IPS-18c (cell line): ENCODE data around the gene SPATA13.
"Not testable (repeated sequence)": the region's sequence is repeated elsewhere in the genome, so short reads cannot be mapped to it uniquely, and the experiment has no call there.

Experiments
- H3K4me3 ChIP-seq: 2 replicates; pipeline ENCODE4 v1.7.0; 2013; ENCODE audit warnings: low read depth, mild to moderate bottlenecking, low read length, moderate library complexity; ENCODE audit not compliant: insufficient read depth
- H3K9me3 ChIP-seq: one replicate; pipeline ENCODE4 v1.6.1; 2013; ENCODE audit warnings: mild to moderate bottlenecking, low read length, moderate library complexity; ENCODE audit not compliant: control insufficient read depth, insufficient read depth

The SPATA13 gene

GRCh38 chr13:24290280-24290932, 129.9 kb downstream of the SPATA13 start:
- Histone ChIP-seq H3K4me3 (no peak overlapping the region), H3K9me3 (no peaks in the 10 kb centered on the region)

DNA sequence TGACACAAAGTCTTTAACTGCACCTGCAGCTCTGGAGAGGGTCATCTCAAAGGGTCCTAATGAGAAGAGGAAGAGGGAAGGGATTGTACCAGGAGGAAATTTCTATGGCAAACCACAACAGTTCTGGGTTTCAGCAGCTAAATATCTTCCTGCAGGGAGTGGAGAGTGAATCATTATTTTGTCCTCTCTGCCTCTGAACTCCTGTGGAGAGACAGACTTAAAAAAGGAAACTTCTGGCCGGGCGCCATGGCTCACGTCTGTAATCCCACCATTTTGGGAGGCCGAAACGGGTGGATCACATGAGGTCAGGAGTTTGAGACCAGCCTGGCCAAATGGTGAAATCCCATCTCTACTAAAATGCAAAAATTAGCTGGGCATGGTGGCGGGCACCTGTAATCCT, 132.0 kb downstream of the SPATA13 start:
- no peaks in the 10 kb centered on the region for H3K9me3 ChIP-seq
- no peak overlapping the region for H3K4me3 ChIP-seq

DNA sequence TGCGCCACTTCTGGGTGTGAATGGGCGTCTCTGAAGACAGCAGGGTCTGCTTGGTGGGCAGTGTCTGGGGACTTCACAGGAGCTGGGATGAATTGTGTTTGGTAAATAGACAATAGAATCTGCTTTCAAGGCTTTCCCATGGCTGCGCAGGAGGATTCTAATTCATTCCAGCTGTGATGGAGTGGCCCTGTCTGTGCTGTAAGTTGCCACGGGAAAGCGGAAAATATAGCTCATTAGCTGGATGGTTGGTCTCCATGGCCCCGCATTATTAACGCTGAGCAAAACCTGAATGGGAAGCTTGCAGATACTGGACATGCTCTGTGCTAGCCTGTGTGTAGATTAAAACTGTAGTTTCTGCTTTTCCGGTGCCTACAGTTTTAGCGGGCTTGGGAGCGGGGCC, 133.2 kb downstream of the SPATA13 start:
- no peak overlapping the region for H3K4me3 ChIP-seq
- H3K9me3 ChIP-seq = no peaks in the 10 kb centered on the region

GRCh38 chr13:24299488-24300114, 139.1 kb downstream of the SPATA13 start:
- no peaks in the 10 kb centered on the region for H3K9me3 ChIP-seq
- no peak overlapping the region for H3K4me3 ChIP-seq

GRCh38 chr13:24301434-24301833, 140.9 kb downstream of the SPATA13 start:
- Histone ChIP-seq H3K4me3 (no peak overlapping the region), H3K9me3 (no peaks in the 10 kb centered on the region)

GRCh38 chr13:24301911-24302310, 141.4 kb downstream of the SPATA13 start:
- no peak overlapping the region for H3K4me3 ChIP-seq
- no peaks in the 10 kb centered on the region for H3K9me3 ChIP-seq

DNA sequence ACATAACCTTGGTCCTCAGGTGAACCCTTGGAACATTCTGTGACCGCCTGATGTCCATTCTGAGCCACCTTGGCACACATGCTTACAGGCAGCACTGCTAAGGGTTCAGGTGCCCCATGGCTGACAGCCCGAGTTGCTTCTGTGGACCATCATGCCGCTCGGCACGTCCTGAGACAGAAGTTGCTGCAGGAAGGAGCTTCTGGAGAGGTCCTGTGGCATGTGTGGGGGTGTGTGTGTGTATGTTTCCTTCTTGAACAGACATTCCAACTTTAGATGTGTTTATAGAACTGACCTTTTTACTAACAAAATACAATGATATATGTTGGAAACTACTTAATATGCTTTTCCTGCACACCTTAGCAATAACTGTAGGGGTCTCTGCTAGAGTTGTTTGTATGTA, 144.1 kb downstream of the SPATA13 start:
- no peak overlapping the region for H3K4me3 ChIP-seq
- H3K9me3 ChIP-seq = no peaks in the 10 kb centered on the region

DNA sequence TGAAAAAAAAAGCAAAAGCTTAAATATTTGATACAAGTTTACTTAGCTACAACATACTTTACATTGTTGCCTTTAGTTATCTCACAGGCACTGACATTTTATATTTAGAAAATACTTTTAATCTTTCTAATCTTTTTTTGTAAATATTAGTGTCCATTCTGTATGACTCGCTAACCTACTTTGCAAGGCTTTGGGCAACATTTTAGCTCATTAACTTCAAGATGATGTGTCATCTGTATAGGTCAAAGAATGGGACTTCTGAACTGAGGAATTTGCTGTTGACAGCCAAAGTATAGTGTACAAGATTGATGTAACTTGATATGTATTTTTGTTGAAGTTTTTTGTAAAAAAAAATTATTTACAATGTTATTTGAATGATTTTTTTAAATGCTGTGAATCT, 146.1 kb downstream of the SPATA13 start:
- H3K4me3 ChIP-seq = no peak overlapping the region
- H3K9me3 ChIP-seq = no peaks in the 10 kb centered on the region

GRCh38 chr13:24307211-24308067, 146.9 kb downstream of the SPATA13 start:
- no peak overlapping the region for H3K4me3 ChIP-seq
- no peaks in the 10 kb centered on the region for H3K9me3 ChIP-seq

- H3K9me3 ChIP-seq = no peaks in the 10 kb centered on the region
- H3K4me3 ChIP-seq = no peak overlapping the region
Observed at GRCh38 chr13:24308068-24308445, 147.5 kb downstream of the SPATA13 start.

DNA sequence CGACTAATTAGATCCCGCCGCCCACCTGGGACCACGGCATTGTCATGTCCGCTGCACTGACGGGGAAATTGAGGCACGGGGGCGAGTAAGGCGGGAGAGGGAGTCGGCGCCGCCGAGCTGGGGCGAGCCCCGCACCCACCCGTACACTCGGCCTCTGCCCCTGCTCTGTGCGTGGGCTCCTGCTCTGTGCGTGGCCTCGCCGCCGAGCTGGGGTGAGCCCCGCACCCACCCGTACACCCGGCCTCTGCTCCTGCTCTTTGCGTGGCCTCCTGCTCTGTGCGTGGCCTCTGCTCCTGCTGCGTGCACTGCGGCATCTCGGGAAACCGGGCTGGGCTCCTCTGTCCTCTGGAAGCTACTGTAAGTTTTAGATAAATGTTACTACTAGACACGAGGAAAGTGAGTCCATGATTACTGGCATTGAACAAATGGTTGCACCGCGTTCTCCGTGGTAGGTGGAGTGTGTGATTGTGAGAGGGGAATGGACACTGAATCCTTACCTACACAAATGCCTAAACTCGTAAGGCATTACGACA, 148.0 kb downstream of the SPATA13 start:
- Histone ChIP-seq H3K4me3 (no peak overlapping the region), H3K9me3 (no peaks in the 10 kb centered on the region)

DNA sequence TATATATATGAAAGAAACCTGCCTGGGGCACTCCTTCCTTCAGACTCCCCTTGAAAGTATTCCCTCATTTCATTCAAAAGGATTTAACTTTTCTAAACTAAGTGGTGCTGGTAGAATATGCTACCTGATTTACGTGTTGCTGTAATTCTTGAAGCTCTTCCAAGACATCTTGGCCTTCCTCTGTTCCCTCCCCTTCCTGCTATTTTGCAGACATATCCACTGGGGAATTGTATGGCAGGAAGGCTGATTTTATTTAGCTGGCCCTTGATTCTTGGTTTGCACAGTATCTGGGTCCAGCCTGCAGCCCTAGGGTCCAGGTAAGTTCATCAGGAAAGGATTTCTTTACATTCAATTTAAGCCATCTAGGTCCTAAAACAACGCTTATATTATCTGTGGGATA, 148.8 kb downstream of the SPATA13 start, which contains the start of gene C1QTNF9:
C1QTNF9 (plus strand) TSS at position 281 of the 400 bp plus-strand sequence. CDS start 6,424 bp downstream, outside the sequence.
- not testable (repeated sequence) for H3K9me3 ChIP-seq

GRCh38 chr13:24313439-24313838, 152.9 kb downstream of the SPATA13 start:
- Histone ChIP-seq H3K4me3 (no peak overlapping the region), H3K9me3 (no peaks in the 10 kb centered on the region)

More for the DNA sequence above, 148.8 kb downstream of the SPATA13 start, which contains the start of gene C1QTNF9:
- not testable (repeated sequence) for H3K4me3 ChIP-seq

GRCh38 chr13:24317835-24318234, 157.3 kb downstream of the SPATA13 start:
- not testable (repeated sequence) for H3K4me3 ChIP-seq, H3K9me3 ChIP-seq

- not testable (repeated sequence) for H3K9me3 ChIP-seq, H3K4me3 ChIP-seq
Observed at GRCh38 chr13:24318878-24319277, 158.4 kb downstream of the SPATA13 start.

GRCh38 chr13:24319641-24320040, 159.1 kb downstream of the SPATA13 start:
- H3K9me3 ChIP-seq, H3K4me3 ChIP-seq: not testable (repeated sequence)

DNA sequence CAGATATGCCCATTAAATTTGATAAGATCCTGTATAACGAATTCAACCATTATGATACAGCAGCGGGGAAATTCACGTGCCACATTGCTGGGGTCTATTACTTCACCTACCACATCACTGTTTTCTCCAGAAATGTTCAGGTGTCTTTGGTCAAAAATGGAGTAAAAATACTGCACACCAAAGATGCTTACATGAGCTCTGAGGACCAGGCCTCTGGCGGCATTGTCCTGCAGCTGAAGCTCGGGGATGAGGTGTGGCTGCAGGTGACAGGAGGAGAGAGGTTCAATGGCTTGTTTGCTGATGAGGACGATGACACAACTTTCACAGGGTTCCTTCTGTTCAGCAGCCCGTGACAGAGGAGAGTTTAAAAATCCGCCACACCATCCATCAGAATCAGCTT, 160.9 kb downstream of the SPATA13 start:
- H3K9me3 ChIP-seq, H3K4me3 ChIP-seq: not testable (repeated sequence)

DNA sequence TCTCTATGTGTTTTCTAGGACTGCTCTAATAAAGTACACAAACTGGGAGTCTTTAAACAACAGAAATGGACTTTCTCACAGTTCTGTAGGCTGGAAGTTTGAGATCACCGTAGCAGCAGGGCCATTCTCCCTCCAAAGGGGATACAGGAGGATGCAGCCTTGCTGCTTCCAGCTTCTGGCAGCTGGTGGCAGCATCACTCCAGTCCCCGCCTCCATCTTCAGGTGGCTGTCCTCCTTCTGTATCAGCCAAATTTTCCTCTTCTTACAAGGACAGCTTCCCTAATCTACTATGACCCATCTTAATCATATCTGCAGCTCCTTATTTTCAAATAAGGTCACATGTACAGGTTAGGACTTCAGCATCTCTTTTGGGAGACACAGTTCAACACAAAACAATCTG, 161.9 kb downstream of the SPATA13 start:
- H3K4me3 ChIP-seq, H3K9me3 ChIP-seq: not testable (repeated sequence)
